SK-N-SH treated with all-trans-retinoic acid at 6 μM for 48 hours (cell line): ENCODE data around the gene MAPRE2.
A peak's percentile ranks its signal among the peaks of the same experiment; 100 is the strongest.

ENCODE experiments used
- ATAC-seq: fragments of 200-7000 bp; cut with Tn5 transposase; 3 replicates; pipeline ENCODE4 v1.9.1; 2020; ENCODE audit warnings: mild to moderate bottlenecking, moderate library complexity
- ARNTL ChIP-seq: fragments of 450-650 bp; formaldehyde crosslinking; IDR thresholded peaks from 2 replicates; pipeline ENCODE4 v1.5.0; 2020; ENCODE audit warnings: low read depth, mild to moderate bottlenecking, moderate library complexity, borderline replicate concordance
- BACH2 ChIP-seq: fragments of 250-450 bp; sonication (Bioruptor Pico); IDR thresholded peaks from 2 replicates; pipeline ENCODE4 v1.9.0; 2021; ENCODE audit warnings: mild to moderate bottlenecking, borderline replicate concordance
- CREB5 ChIP-seq: fragments of 250-450 bp; sonication (Bioruptor Pico); IDR thresholded peaks from 2 replicates; pipeline ENCODE4 v1.5.1; 2020; ENCODE audit warnings: low read depth, mild to moderate bottlenecking, moderate library complexity
- CSDC2 ChIP-seq: fragments of 250-450 bp; sonication (Bioruptor Pico); IDR thresholded peaks from 2 replicates; pipeline ENCODE4 v1.5.0; 2020; ENCODE audit warnings: mild to moderate bottlenecking, moderate library complexity
- CSRNP3 ChIP-seq: fragments of 250-450 bp; sonication (Bioruptor Pico); IDR thresholded peaks from 2 replicates; pipeline ENCODE4 v1.5.1; 2021; ENCODE audit warnings: mild to moderate bottlenecking, moderate library complexity
- ISL1 ChIP-seq: fragments of 250-450 bp; sonication (Bioruptor Pico); IDR thresholded peaks from 2 replicates; pipeline ENCODE4 v2.1.2; 2022; ENCODE audit warnings: mild to moderate bottlenecking, moderate library complexity
- OSR1 ChIP-seq: fragments of 250-450 bp; sonication (Bioruptor Pico); IDR thresholded peaks from 2 replicates; pipeline ENCODE4 v1.8.0; 2022; ENCODE audit warnings: moderate library complexity, mild to moderate bottlenecking, inconsistent platforms
- PATZ1 ChIP-seq: fragments of 250-450 bp; sonication (Bioruptor Pico); IDR thresholded peaks from 2 replicates; pipeline ENCODE4 v1.8.0; 2020; ENCODE audit warnings: mild to moderate bottlenecking, moderate library complexity, borderline replicate concordance
- POU6F1 ChIP-seq: fragments of 250-450 bp; sonication (Bioruptor Pico); IDR thresholded peaks from 2 replicates; pipeline ENCODE4 v1.8.0; 2021; ENCODE audit warnings: low read depth, mild to moderate bottlenecking, moderate library complexity, borderline replicate concordance
- PPARA ChIP-seq: fragments of 250-450 bp; sonication (Bioruptor Pico); IDR thresholded peaks from 2 replicates; pipeline ENCODE4 v1.5.0; 2020; ENCODE audit warnings: mild to moderate bottlenecking, borderline replicate concordance
- RARB ChIP-seq: fragments of 250-450 bp; sonication (Bioruptor Pico); IDR thresholded peaks from 2 replicates; pipeline ENCODE4 v1.8.0; 2021; ENCODE audit warnings: mild to moderate bottlenecking, moderate library complexity
- SNAI2 ChIP-seq: fragments of 250-450 bp; sonication (Bioruptor Pico); IDR thresholded peaks from 2 replicates; pipeline ENCODE4 v1.5.0; 2020; ENCODE audit warnings: mild to moderate bottlenecking, moderate library complexity
- TCF4 ChIP-seq: fragments of 250-450 bp; sonication (Bioruptor Pico); IDR thresholded peaks from 2 replicates; pipeline ENCODE4 v1.8.0; 2021; ENCODE audit warnings: mild to moderate bottlenecking, moderate library complexity, borderline replicate concordance
- TOX ChIP-seq: fragments of 250-450 bp; sonication (Bioruptor Pico); IDR thresholded peaks from 2 replicates; pipeline ENCODE4 v1.8.0; 2021; ENCODE audit warnings: mild to moderate bottlenecking, moderate library complexity, borderline replicate concordance
- TSHZ2 ChIP-seq: fragments of 250-450 bp; sonication (Bioruptor Pico); IDR thresholded peaks from 2 replicates; pipeline ENCODE4 v1.5.0; 2020; ENCODE audit warnings: mild to moderate bottlenecking, moderate library complexity
- ZC3H10 ChIP-seq: fragments of 250-450 bp; sonication (Bioruptor Pico); IDR thresholded peaks from 2 replicates; pipeline ENCODE4 v1.5.1; 2021; ENCODE audit warnings: mild to moderate bottlenecking, moderate library complexity
- ZFP3 ChIP-seq: fragments of 250-450 bp; sonication (Bioruptor Pico); IDR thresholded peaks from 2 replicates; pipeline ENCODE4 v1.5.0; 2020; ENCODE audit warnings: mild to moderate bottlenecking, moderate library complexity
- ZFP30 ChIP-seq: fragments of 450-650 bp; formaldehyde crosslinking; IDR thresholded peaks from 2 replicates; pipeline ENCODE4 v1.5.0; 2022; ENCODE audit warnings: mild to moderate bottlenecking, moderate library complexity
- ZNF565 ChIP-seq: fragments of 450-650 bp; formaldehyde crosslinking; conservative IDR thresholded peaks from 2 replicates; pipeline ENCODE4 v1.5.0; 2020; ENCODE audit warnings: low read depth, mild to moderate bottlenecking, moderate library complexity
- ZNF70 ChIP-seq: fragments of 450-650 bp; formaldehyde crosslinking; IDR thresholded peaks from 2 replicates; pipeline ENCODE4 v1.5.0; 2020; ENCODE audit warnings: mild to moderate bottlenecking, moderate library complexity
- ZNF8 ChIP-seq: fragments of 450-650 bp; formaldehyde crosslinking; IDR thresholded peaks from 2 replicates; pipeline ENCODE4 v1.5.0; 2020; ENCODE audit warnings: mild to moderate bottlenecking, moderate library complexity

MAPRE2 gene

GRCh38 chr18:35117951-35118411 is 76.8 kb downstream of the MAPRE2 start:
- ATAC-seq: peak; percentile 90
- TF ChIP-seq ZNF565 (CRISPR knock-in tag) (no peak), SNAI2 (CRISPR knock-in tag) (no peak), POU6F1 (CRISPR knock-in tag) (no peak), ZNF70 (CRISPR knock-in tag) (no peak), ZNF8 (CRISPR knock-in tag) (no peak), PATZ1 (CRISPR knock-in tag) (no peak), TCF4 (CRISPR knock-in tag) (no peak), ZFP30 (CRISPR knock-in tag) (no peak), TOX (no peak), ARNTL (no peak), ZC3H10 (CRISPR knock-in tag) (no peak), ZFP3 (CRISPR knock-in tag) (no peak)
- TF ChIP-seq, all 23 proteins: peak for 0

GRCh38 chr18:35118641-35119040 is 77.4 kb downstream of the MAPRE2 start:
- ATAC-seq: no peak
- TF ChIP-seq CSDC2 (CRISPR knock-in tag): no peak
- TF ChIP-seq, all 23 proteins: peak for 0

GRCh38 chr18:35121038-35121437 is 79.8 kb downstream of the MAPRE2 start:
- ATAC-seq: no peak
- TF ChIP-seq PPARA (CRISPR knock-in tag) (no peak), OSR1 (CRISPR knock-in tag) (no peak), TCF4 (CRISPR knock-in tag) (no peak), BACH2 (CRISPR knock-in tag) (no peak), CSDC2 (CRISPR knock-in tag) (no peak), ZFP30 (CRISPR knock-in tag) (no peak), ZNF8 (CRISPR knock-in tag) (no peak), RARB (CRISPR knock-in tag) (no peak), ZFP3 (CRISPR knock-in tag) (no peak), PATZ1 (CRISPR knock-in tag) (no peak), CSRNP3 (no peak), ZNF70 (CRISPR knock-in tag) (no peak), POU6F1 (CRISPR knock-in tag) (no peak), ISL1 (CRISPR knock-in tag) (no peak), ARNTL (no peak), TSHZ2 (no peak), TOX (no peak), ZC3H10 (CRISPR knock-in tag) (no peak), CREB5 (no peak)
